ENCODE measurements around the gene DNAI1.
"Not testable (repeated sequence)": the region's sequence is repeated elsewhere in the genome, so short reads cannot be mapped to it uniquely, and the experiment has no call there.

The DNAI1 gene

GRCh38 chr9:34430843-34431437 lies 27.7 kb upstream of the DNAI1 start:
- no CpG with 5 or more reads among the region's 4 CpGs for WGBS, 2 donors (ENCODE audit: extremely low coverage in 2 of 2, insufficient read length in 2 of 2, insufficient replicate concordance in 1 of 2)
- no peak overlapping the region for H2BK5ac ChIP-seq (ENCODE audit: low read length)
- no peaks in the 10 kb centered on the region for H3K27me3 ChIP-seq (ENCODE audit: control insufficient read depth in 3 of 3, insufficient read depth in 3 of 3, low read depth in 1 of 3, low read length in 3 of 3)
- no peak overlapping the region for H3K23ac ChIP-seq (ENCODE audit: low read depth, low read length, poor library complexity)
- no peak overlapping the region for H3K4me3 ChIP-seq (ENCODE audit: low read length in 2 of 2)
- H3K36me3 ChIP-seq (replicated peaks in 1 of 2; ENCODE audit: control insufficient read depth in 2 of 2, insufficient read depth in 2 of 2, low read length in 2 of 2), result no peaks in the 10 kb centered on the region
- no peak overlapping the region for H2BK12ac ChIP-seq (ENCODE audit: low read length)
- no peak overlapping the region for H4K8ac ChIP-seq (ENCODE audit: low read depth, low read length)
- no peak overlapping the region for H3K18ac ChIP-seq (ENCODE audit: low read length)
- no peaks in the 10 kb centered on the region for H3K4me1 ChIP-seq (ENCODE audit: control insufficient read depth in 2 of 2, insufficient read depth in 1 of 2, low read depth in 1 of 2, low read length in 2 of 2)
- no peak overlapping the region for H2BK15ac ChIP-seq (ENCODE audit: low read length)
- no peak overlapping the region for H4K91ac ChIP-seq (ENCODE audit: low read depth, low read length, poor library complexity)
- H3K79me1 ChIP-seq (ENCODE audit: low read depth, low read length), result no peaks in the 10 kb centered on the region
- no peak overlapping the region for H2BK120ac ChIP-seq (ENCODE audit: low read depth, low read length)
- no peak overlapping the region for H3K9ac ChIP-seq (ENCODE audit: low read depth, low read length, poor library complexity)
- no peak overlapping the region for H2AFZ ChIP-seq (ENCODE audit: low read length)
- H3K9me3 ChIP-seq (replicated peaks in 1 of 2; ENCODE audit: control insufficient read depth in 2 of 2, insufficient read depth in 1 of 2, low read depth in 1 of 2, low read length in 2 of 2), result no peaks in the 10 kb centered on the region
- peak; percentile 72 for DNase-seq (ENCODE audit: low spot score)
- H3K14ac ChIP-seq (ENCODE audit: low read length), result no peak overlapping the region
- no peak overlapping the region for H2AK5ac ChIP-seq (ENCODE audit: low read depth, low read length)
- H3K4me2 ChIP-seq (ENCODE audit: insufficient read depth, low read length, poor library complexity, severe bottlenecking), result no peak overlapping the region
- no peak overlapping the region for H3K27ac ChIP-seq (replicated peaks; ENCODE audit: low read length)
- no peak overlapping the region for H3K4ac ChIP-seq (ENCODE audit: low read length)

- H2BK120ac ChIP-seq (ENCODE audit: low read depth, low read length), result no peak overlapping the region
- DNase-seq (ENCODE audit: low spot score), result no peak
- H2AFZ ChIP-seq (ENCODE audit: low read length), result no peak overlapping the region
- H3K79me1 ChIP-seq (ENCODE audit: low read depth, low read length), result no peaks in the 10 kb centered on the region
- no peak overlapping the region for H3K4ac ChIP-seq (ENCODE audit: low read length)
- no peak overlapping the region for H3K4me3 ChIP-seq (ENCODE audit: low read length in 2 of 2)
- peaks cover 0 to 2% of the 10 kb centered on the region in 2 donors for H3K36me3 ChIP-seq (replicated peaks in 1 of 2; ENCODE audit: control insufficient read depth in 2 of 2, insufficient read depth in 2 of 2, low read length in 2 of 2)
- no peak overlapping the region for H3K9ac ChIP-seq (ENCODE audit: low read depth, low read length, poor library complexity)
- no peak overlapping the region for H3K23ac ChIP-seq (ENCODE audit: low read depth, low read length, poor library complexity)
- H3K27ac ChIP-seq (replicated peaks; ENCODE audit: low read length), result no peak overlapping the region
- no peak overlapping the region for H3K14ac ChIP-seq (ENCODE audit: low read length)
- no peaks in the 10 kb centered on the region for H3K9me3 ChIP-seq (replicated peaks in 1 of 2; ENCODE audit: control insufficient read depth in 2 of 2, insufficient read depth in 1 of 2, low read depth in 1 of 2, low read length in 2 of 2)
- H4K91ac ChIP-seq (ENCODE audit: low read depth, low read length, poor library complexity), result no peak overlapping the region
- H2BK12ac ChIP-seq (ENCODE audit: low read length), result no peak overlapping the region
- no peak overlapping the region for H2BK5ac ChIP-seq (ENCODE audit: low read length)
- no peak overlapping the region for H2AK5ac ChIP-seq (ENCODE audit: low read depth, low read length)
- no peak overlapping the region for H2BK15ac ChIP-seq (ENCODE audit: low read length)
- H3K18ac ChIP-seq (ENCODE audit: low read length), result no peak overlapping the region
- WGBS, 2 donors (ENCODE audit: extremely low coverage in 2 of 2, insufficient read length in 2 of 2, insufficient replicate concordance in 1 of 2), result no CpG with 5 or more reads among the region's 2 CpGs
- no peak overlapping the region for H3K4me2 ChIP-seq (ENCODE audit: insufficient read depth, low read length, poor library complexity, severe bottlenecking)
- H4K8ac ChIP-seq (ENCODE audit: low read depth, low read length), result no peak overlapping the region
- H3K4me1 ChIP-seq (ENCODE audit: control insufficient read depth in 2 of 2, insufficient read depth in 1 of 2, low read depth in 1 of 2, low read length in 2 of 2), result no peaks in the 10 kb centered on the region
- H3K27me3 ChIP-seq (ENCODE audit: control insufficient read depth in 3 of 3, insufficient read depth in 3 of 3, low read depth in 1 of 3, low read length in 3 of 3), result no peaks in the 10 kb centered on the region
Measured at GRCh38 chr9:34431667-34432066, 26.9 kb upstream of the DNAI1 start.

GRCh38 chr9:34437006-34437925 lies 21.3 kb upstream of the DNAI1 start:
- Histone ChIP-seq H3K9ac (ENCODE audit: low read depth, low read length, poor library complexity) (no peak overlapping the region), H3K4me1 (ENCODE audit: control insufficient read depth in 2 of 2, insufficient read depth in 1 of 2, low read depth in 1 of 2, low read length in 2 of 2) (no peaks in the 10 kb centered on the region), H4K91ac (ENCODE audit: low read depth, low read length, poor library complexity) (no peak overlapping the region), H3K14ac (ENCODE audit: low read length) (no peak overlapping the region), H2BK5ac (ENCODE audit: low read length) (no peak overlapping the region), H3K4me3 (ENCODE audit: low read length in 2 of 2) (no peak overlapping the region), H3K27me3 (ENCODE audit: control insufficient read depth in 3 of 3, insufficient read depth in 3 of 3, low read depth in 1 of 3, low read length in 3 of 3) (no peaks in the 10 kb centered on the region), H2AFZ (ENCODE audit: low read length) (no peak overlapping the region), H3K36me3 (replicated peaks in 1 of 2; ENCODE audit: control insufficient read depth in 2 of 2, insufficient read depth in 2 of 2, low read length in 2 of 2) (peaks cover 0 to 10% of the 10 kb centered on the region in 2 donors), H3K27ac (replicated peaks; ENCODE audit: low read length) (no peak overlapping the region), H3K4ac (ENCODE audit: low read length) (no peak overlapping the region), H3K4me2 (ENCODE audit: insufficient read depth, low read length, poor library complexity, severe bottlenecking) (no peak overlapping the region), H2BK15ac (ENCODE audit: low read length) (no peak overlapping the region), H2BK12ac (ENCODE audit: low read length) (no peak overlapping the region), H3K79me1 (ENCODE audit: low read depth, low read length) (no peaks in the 10 kb centered on the region), H2AK5ac (ENCODE audit: low read depth, low read length) (no peak overlapping the region), H4K8ac (ENCODE audit: low read depth, low read length) (no peak overlapping the region), H2BK120ac (ENCODE audit: low read depth, low read length) (no peak overlapping the region), H3K23ac (ENCODE audit: low read depth, low read length, poor library complexity) (no peak overlapping the region), H3K18ac (ENCODE audit: low read length) (no peak overlapping the region), H3K9me3 (replicated peaks in 1 of 2; ENCODE audit: control insufficient read depth in 2 of 2, insufficient read depth in 1 of 2, low read depth in 1 of 2, low read length in 2 of 2) (no peaks in the 10 kb centered on the region)
- DNase-seq (ENCODE audit: low spot score), result peak; percentile 77
- no CpG with 5 or more reads among the region's 14 CpGs for WGBS, 2 donors (ENCODE audit: extremely low coverage in 2 of 2, insufficient read length in 2 of 2, insufficient replicate concordance in 1 of 2)

GRCh38 chr9:34437926-34438307 lies 20.7 kb upstream of the DNAI1 start:
- H4K91ac ChIP-seq (ENCODE audit: low read depth, low read length, poor library complexity); H3K23ac ChIP-seq (ENCODE audit: low read depth, low read length, poor library complexity); H3K79me1 ChIP-seq (ENCODE audit: low read depth, low read length); H3K4ac ChIP-seq (ENCODE audit: low read length); H3K4me2 ChIP-seq (ENCODE audit: insufficient read depth, low read length, poor library complexity, severe bottlenecking); H3K36me3 ChIP-seq (replicated peaks in 1 of 2; ENCODE audit: control insufficient read depth in 2 of 2, insufficient read depth in 2 of 2, low read length in 2 of 2); H3K27me3 ChIP-seq (ENCODE audit: control insufficient read depth in 3 of 3, insufficient read depth in 3 of 3, low read depth in 1 of 3, low read length in 3 of 3); H3K9ac ChIP-seq (ENCODE audit: low read depth, low read length, poor library complexity); H3K27ac ChIP-seq (replicated peaks; ENCODE audit: low read length); H3K4me1 ChIP-seq (ENCODE audit: control insufficient read depth in 2 of 2, insufficient read depth in 1 of 2, low read depth in 1 of 2, low read length in 2 of 2); H2BK15ac ChIP-seq (ENCODE audit: low read length); H2AFZ ChIP-seq (ENCODE audit: low read length); H3K4me3 ChIP-seq (ENCODE audit: low read length in 2 of 2); H2BK12ac ChIP-seq (ENCODE audit: low read length); H2BK5ac ChIP-seq (ENCODE audit: low read length); H3K18ac ChIP-seq (ENCODE audit: low read length); H2BK120ac ChIP-seq (ENCODE audit: low read depth, low read length); H2AK5ac ChIP-seq (ENCODE audit: low read depth, low read length); H3K9me3 ChIP-seq (replicated peaks in 1 of 2; ENCODE audit: control insufficient read depth in 2 of 2, insufficient read depth in 1 of 2, low read depth in 1 of 2, low read length in 2 of 2); DNase-seq (ENCODE audit: low spot score); H3K14ac ChIP-seq (ENCODE audit: low read length); H4K8ac ChIP-seq (ENCODE audit: low read depth, low read length): not testable (repeated sequence)
- no CpG with 5 or more reads among the region's 28 CpGs for WGBS, 2 donors (ENCODE audit: extremely low coverage in 2 of 2, insufficient read length in 2 of 2, insufficient replicate concordance in 1 of 2)
